RWPE1 (cell line): ENCODE data around the gene UTF1.

Source experiments
- CTCF ChIA-PET: fragments of 350-600 bp; sonication (Branson Sonifier 250); formaldehyde crosslinking; extraction: SDS; loops from one replicate; lab custom pipeline; 2021; lab: Yijun Ruan, JAX
- POLR2A ChIA-PET: fragments of 400-600 bp; formaldehyde crosslinking; extraction: SDS; loops from one replicate; lab custom pipeline; 2020; ENCODE audit warnings: antibody characterized with exemption; ENCODE audit not compliant: low non-redundant PET; lab: Yijun Ruan, JAX
- DNase-seq: peaks from one replicate; pipeline ENCODE4 v3.0.0; 2012; ENCODE audit warnings: low spot score
- H3K27ac ChIP-seq: fragments of 450-650 bp; 2 replicates; pipeline ENCODE4 v1.5.1; 2017
- TF ChIP-seq, protein P1 (sequence below): fragments of 450-650 bp; conservative IDR thresholded peaks from 2 replicates; pipeline ENCODE4 v1.5.1; 2017; ENCODE audit warnings: low read depth, mild to moderate bottlenecking

The UTF1 gene

DNA sequence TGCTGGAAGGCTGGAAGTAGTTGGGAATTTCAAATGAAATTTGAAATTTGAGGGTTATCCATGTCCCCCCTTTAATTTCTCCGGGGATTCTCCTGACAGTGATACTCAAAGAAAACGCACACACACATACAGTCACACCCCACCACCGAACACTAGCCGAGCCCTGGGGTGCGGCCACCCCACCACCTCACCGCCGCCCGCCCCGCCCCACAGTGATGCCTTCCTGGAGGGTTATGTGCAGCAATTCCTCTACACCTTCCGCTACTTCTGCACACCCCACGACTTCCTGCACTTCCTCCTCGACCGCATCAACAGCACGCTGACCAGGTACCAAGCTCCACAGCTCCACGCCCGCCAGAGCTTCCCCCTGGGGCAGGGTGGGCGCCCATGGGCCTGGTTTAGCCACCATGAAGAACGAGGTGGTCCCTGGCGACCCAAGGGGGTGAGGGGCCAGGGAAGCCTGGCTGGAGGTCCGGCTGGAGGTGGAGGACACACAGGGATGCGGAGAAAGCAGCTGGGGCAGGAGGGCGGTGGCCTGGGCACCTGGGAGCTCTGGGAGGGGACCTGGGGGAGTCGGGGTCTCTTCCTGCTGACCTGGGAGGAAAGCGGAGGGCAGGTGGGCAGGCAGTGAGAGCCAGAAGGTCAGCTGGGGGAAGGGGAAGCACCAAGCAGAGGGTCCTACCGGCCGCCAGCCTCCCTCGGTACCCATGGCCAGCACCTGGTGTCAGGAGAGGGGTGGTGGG, 19.4 kb upstream of the UTF1 start:
- POLR2A ChIA-PET: interaction anchor here (0.5 kb wide), 1 partner anchor 225 kb away, joined by 3 read pairs; no protein-coding TSS in a partner anchor
- TF ChIP-seq, protein P1, sequence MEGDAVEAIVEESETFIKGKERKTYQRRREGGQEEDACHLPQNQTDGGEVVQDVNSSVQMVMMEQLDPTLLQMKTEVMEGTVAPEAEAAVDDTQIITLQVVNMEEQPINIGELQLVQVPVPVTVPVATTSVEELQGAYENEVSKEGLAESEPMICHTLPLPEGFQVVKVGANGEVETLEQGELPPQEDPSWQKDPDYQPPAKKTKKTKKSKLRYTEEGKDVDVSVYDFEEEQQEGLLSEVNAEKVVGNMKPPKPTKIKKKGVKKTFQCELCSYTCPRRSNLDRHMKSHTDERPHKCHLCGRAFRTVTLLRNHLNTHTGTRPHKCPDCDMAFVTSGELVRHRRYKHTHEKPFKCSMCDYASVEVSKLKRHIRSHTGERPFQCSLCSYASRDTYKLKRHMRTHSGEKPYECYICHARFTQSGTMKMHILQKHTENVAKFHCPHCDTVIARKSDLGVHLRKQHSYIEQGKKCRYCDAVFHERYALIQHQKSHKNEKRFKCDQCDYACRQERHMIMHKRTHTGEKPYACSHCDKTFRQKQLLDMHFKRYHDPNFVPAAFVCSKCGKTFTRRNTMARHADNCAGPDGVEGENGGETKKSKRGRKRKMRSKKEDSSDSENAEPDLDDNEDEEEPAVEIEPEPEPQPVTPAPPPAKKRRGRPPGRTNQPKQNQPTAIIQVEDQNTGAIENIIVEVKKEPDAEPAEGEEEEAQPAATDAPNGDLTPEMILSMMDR: no peak
- H3K27ac ChIP-seq: no peak overlapping the region
- CTCF ChIA-PET: interaction anchor here (1.4 kb wide), 1 partner anchor 67 kb away, joined by 4 read pairs; no protein-coding TSS in a partner anchor
- DNase-seq: no peak

DNA sequence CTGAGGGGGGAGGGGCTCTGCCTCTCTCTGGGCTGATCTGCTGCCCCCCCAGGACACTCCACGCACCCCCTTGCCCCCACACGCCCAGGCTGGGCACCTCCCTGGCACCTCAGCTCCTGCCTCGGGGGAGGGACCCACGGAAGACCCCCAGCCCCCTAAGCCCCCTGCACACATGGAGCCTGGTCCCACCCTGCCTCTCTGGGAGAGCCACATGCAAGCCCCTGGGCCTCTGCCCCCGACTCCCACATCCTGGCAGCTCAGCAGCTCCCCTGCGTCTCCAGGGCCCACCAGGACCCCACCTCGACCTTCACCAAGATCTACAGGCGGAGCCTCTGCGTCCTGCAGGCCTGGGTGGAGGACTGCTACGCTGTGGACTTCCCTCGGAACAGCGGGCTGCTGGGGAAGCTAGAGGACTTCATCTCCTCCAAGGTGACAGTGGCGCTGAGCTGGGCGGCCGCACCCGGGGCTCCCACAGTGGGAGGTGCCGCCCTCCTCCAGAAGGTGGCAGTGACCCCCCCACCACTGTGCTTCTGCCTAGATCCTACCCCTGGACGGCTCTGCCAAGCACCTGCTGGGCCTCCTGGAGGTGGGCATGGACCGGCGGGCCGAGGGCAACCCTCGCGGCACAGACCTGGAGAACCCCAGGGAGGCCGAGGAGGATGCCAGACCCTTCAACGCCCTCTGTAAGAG, 18.7 kb upstream of the UTF1 start:
- POLR2A ChIA-PET: interaction anchor here (0.5 kb wide), 1 partner anchor 225 kb away, joined by 3 read pairs; no protein-coding TSS in a partner anchor
- no peak overlapping the region for H3K27ac ChIP-seq
- DNase-seq: no peak
- TF ChIP-seq, protein P1: no peak
- CTCF ChIA-PET: interaction anchor here (1.4 kb wide), 1 partner anchor 68 kb away, joined by 4 read pairs; no protein-coding TSS in a partner anchor

DNA sequence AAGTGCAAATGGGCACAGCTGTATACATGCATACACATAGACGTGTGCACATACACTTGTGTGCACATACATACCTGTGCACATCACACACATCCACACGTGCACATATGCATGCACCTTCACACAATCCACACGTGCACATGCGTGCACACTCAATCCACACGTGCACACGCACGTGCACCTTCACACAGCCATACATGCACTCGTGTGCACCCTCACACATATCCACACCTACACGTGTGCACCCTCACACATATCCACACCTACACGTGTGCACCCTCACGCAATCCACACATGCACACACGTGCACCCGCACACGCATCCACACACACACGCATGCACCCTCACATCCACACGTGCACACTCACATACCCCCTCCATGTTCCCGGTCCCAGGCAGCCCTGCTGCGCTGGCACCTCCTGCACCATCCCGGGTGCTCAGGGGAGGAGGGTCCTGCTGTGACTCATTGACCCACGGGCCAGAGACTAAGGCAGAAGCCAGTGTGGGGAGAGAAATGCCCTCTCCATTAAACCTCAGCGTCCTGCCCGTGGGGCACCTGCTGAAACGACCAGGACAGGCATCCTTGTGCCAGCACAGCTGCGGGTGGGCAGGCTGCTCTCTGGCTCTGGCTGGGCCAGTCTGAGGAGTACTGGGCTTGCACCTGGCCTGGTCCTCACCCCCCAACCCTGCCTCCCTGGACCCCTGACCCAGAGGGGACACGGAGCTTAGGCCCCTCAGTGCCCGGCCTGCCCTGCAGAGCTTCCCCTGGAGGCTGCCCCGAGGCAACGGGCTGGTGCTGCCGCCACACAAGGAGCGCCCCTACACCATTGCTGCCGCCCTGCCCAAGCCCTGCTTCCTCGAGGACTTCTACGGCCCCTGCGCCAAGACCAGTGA, 17.8 kb upstream of the UTF1 start:
- ChIA-PET POLR2A (no interaction called here), CTCF (interaction anchor here (0.7 to 1.9 kb wide), 3 partner anchors 35 to 894 kb away, joined by 3 to 5 read pairs (median 3); no protein-coding TSS in a partner anchor)
- DNase-seq: no peak
- no peak overlapping the region for H3K27ac ChIP-seq
- TF ChIP-seq, protein P1: no peak

DNA sequence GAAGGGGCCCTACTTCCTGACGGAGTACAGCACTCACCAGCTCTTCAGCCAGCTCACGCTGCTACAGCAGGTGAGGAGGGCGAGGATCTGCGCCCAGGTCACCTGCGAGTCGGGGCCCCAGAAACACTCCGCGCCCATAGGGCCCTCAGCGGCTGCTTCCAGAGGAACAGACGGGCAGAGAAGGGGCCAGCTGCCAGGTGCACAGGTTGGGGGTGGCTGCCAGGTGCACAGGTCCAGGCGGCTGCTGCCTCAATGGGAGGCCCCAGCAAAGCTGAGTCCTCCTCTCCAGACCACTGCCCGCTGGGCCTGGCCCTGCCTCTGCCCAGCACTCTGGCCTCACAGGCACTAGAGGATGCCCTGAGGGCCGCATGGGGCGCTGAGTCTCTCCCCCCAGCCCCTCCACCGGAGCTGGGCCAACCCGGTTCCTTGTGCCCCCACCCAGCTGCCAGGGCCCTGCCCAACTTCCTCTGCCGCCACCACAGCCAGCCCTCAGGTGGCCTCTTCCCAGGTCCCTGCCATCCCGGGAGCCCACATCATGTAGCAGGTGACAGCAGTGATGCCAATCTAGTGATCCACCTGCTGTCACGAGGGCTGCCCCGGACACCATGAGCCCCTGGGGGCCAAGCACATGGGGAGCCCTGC, 17.0 kb upstream of the UTF1 start:
- no peak for DNase-seq
- POLR2A ChIA-PET: no interaction called here
- CTCF ChIA-PET: interaction anchor here (1.1 to 1.9 kb wide), 2 partner anchors 34 to 69 kb away, joined by 3 to 5 read pairs; no protein-coding TSS in a partner anchor
- no peak overlapping the region for H3K27ac ChIP-seq
- TF ChIP-seq, protein P1: no peak

DNA sequence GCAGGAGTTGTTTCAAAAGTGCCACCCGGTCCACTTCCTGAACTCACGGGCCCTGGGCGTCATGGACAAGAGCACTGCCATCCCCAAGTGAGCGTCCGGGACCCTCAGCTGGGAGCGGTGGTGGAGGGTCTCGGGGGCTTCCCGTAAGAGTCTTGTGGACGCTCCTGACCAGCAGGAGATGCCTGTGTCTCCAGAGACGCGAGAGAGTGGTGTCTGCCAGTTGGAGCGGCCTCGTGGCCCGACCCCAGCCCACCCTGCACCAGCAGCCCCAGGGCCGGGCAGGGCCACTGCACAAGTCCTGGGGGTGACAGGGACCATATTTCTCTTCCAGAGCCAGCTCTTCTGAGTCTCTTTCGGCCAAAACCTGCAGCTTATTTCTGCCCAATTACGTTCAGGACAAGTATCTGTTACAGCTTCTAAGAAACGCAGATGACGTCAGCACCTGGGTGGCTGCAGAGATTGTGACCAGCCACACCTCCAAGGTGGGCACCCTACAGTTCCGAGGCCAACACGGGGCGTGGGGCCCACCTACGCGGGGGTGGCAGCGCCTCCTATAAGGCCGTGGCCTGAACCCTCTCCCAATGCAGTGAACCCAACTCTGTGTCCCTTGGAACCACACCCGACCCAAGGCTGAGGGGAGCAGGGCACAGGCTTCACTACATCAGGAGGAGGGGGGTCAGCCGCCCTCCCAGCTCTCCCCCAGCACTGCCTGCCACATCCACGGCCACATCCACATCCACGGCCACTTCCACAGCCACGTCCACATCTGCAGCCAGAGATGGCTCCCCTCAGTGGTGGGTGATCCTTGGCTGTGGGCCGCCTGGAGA, 16.2 kb upstream of the UTF1 start:
- ChIA-PET CTCF (interaction anchor here (0.6 to 1.9 kb wide), 4 partner anchors 13 to 394 kb away, joined by 3 to 5 read pairs (median 4); no protein-coding TSS in a partner anchor), POLR2A (no interaction called here)
- no peak overlapping the region for H3K27ac ChIP-seq
- DNase-seq: no peak
- TF ChIP-seq, protein P1: no peak
